T47D (cell line): ENCODE data around the gene NDUFA6.

Experiments
- DNase-seq, 2 experiments: peaks; one replicate each; pipeline versions ENCODE4 v3.0.0 to v3.0.0-alpha.2; 2011 to 2012; ENCODE audit warnings: low read depth in 1 of 2, low spot score in 1 of 2
- JUND ChIP-seq: IDR thresholded peaks from 2 replicates; pipeline ENCODE4 v1.6.1; 2012; ENCODE audit warnings: low read depth
- in situ Hi-C: cut with HindIII; loops from 2 replicates; pipeline ENCODE4 v1.10.0; 2016; ENCODE audit warnings: low sequenced_read_pairs, low pct_unique_long_range_greater_than_20kb

Gene NDUFA6

GRCh38 chr22:42056757-42057511 lies 33.6 kb downstream of the NDUFA6 start:
- in situ Hi-C loops, result no loop called here
- no peak for DNase-seq
- no peak for TF ChIP-seq JUND

DNA sequence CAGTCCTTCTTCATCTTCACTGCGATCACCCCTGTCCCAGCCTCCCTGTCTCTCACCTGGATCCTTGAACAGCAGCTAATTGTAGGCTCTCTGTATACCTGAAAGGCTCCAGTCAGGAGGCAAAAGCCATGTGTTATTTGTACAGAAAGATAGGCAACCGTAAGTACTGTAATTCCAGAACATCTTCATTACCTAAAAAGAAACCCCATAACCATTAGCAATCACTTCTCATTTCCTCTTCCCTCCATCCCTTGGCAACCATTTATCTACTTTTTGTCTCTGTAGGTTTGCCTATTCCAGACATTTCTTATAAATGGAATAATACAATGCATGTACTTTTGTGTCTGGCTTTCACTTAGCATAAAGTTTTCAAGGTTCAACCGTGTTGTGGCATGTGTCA lies 37.8 kb downstream of the NDUFA6 start:
- in situ Hi-C loops, result no loop called here
- TF ChIP-seq JUND, result no peak
- no peak for DNase-seq

- TF ChIP-seq JUND, result no peak
- in situ Hi-C loops, result no loop called here
- DNase-seq, result no peak
Observed at GRCh38 chr22:42050641-42051180, 39.9 kb downstream of the NDUFA6 start.

DNA sequence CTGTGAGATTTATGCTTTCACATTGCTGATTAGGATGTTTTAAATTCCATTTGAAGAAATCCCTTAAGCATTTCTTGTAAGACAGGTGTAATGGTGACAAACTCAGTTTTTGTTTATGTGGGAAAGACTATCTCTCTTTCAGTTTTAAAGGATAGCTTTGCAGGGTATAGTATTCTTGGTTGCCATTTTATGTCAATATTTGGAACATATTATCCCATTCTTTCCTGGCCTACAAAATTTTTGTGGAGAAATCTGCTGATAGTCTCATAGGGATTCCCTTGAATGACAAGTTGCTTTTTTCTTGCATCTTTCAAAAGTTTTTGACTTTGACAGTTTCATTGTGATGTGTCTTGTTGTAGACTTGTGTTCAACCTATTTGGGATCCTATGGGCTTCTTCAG lies 48.8 kb downstream of the NDUFA6 start:
- TF ChIP-seq JUND, result no peak
- in situ Hi-C loops, result no loop called here
- DNase-seq, result no peak

GRCh38 chr22:42039271-42039670 lies 51.3 kb downstream of the NDUFA6 start:
- DNase-seq, result no peak
- in situ Hi-C loops, result no loop called here
- TF ChIP-seq JUND, result no peak
